ENCODE measurements around the gene ACTG1.

Gene ACTG1

DNA sequence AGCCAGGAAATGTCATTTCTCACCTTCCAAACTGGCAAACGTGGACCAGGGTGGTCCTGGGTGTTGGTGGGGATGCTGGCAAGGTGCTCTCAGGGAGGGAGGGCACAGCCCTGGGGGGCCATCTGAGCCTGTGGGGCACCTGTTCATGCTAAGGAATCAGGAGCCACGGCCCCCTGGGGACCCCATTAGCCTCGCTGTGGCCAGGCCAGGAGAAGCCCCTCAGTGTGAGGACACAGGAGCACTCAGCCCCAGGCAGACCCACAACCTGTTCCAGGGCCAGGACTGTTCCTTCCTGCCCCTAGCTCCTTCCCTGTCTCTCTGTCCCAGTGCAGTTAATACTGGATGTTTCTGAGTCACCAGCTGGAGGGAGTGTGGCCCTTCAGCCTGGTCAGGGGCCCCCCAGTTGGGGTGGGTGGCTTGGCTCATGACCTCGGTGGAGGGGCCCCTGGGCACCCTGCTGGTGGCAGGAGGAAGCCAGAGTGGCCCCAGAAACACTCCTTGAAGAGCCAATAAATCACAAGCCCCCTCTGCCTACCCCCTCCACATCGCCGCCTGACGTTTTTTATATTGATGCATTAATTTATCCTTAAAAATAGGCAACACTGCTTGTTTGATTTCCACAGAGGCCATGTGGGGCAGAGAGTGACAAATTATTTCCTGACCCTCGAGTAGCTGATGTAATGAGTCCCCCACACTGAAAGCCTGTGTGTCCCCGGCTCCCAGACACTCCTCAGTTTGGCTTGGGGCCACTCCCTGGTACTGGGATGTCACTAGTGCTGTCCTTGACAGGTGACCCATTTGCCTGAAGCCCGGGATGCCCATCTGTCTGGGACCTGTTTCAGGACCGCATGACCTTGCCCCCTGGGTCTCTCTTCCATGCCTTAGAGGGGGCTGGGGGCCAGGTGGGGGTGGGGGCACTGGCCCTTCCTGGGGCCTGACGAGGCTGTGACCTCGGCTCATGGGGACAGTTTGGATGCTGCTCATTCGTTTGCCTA lies 22.3 kb downstream of the ACTG1 start:
- Histone ChIP-seq H3K36me3 (ENCODE audit: insufficient read depth, insufficient read length, low read length) (no peaks in the 10 kb centered on the region), H3K4me1 (ENCODE audit: insufficient read depth, insufficient read length) (peaks cover 24% of the 10 kb centered on the region), H3K9ac (ENCODE audit: insufficient read length, low read depth) (peak overlapping the region; percentile 94), H3K9me3 (ENCODE audit: insufficient read depth, low read length) (no peaks in the 10 kb centered on the region), H3K27me3 (ENCODE audit: insufficient read depth, insufficient read length) (peaks cover 10% of the 10 kb centered on the region), H3K4me3 (ENCODE audit: insufficient read length, low read depth) (peak overlapping the region; percentile 8)
- no peak for TF ChIP-seq ZNF274 (IDR thresholded peaks at IDR 0.05; ENCODE audit: low read depth, low read length)
- no peak for TF ChIP-seq SUZ12 (IDR thresholded peaks at IDR 0.05; ENCODE audit: extremely low read depth, insufficient read depth, insufficient read length)
- no peak for TF ChIP-seq YY1 (IDR thresholded peaks at IDR 0.05; ENCODE audit: insufficient read depth, insufficient read length)
- no peak for DNase-seq (ENCODE audit: low read depth, low spot score)

DNA sequence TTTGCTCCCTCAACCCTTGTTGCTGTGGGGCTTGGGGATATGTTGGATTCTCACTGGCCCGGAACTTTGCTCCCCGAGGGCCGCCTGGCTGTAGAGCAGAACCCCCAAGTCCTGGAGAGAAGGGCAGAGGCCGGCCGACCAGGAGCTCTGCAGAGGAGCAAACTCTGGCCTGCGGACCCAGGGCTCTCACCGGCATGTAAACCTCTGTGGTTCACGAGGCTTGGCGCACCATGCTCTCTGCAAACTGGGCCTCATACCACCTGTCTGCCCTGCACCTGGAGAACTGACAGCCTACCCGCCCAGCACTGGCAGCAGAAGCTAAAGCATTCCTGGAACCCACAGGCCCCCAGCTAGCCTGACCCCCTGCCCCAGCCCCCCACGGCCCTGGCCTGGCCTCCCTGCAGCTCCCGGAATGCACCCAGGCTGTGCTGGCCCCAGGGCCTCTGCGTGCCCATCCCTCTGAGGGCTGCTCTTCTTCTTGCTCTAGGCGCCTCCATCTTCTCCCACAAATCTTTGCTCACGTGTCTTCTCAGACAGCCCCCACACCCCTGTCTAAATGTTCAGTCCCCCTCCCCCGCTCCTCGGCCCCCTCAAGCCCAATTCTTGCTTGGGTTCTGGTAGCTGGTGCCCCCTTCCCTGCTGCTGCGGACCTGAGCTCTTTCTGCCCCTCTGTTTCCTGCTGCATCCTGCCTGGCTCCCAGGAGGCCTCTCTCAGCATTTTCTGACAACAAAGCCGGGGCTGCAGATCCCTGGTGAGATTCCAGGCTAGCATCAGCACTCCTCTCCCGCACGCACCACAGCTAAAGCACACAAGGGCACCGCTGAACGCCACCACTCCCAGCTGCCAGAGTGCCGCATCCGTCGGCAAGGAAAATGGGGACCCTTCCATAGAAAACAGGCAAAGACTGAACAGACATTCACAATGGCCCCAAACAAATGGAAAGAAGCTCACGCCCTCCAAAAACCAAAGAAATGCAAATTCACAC lies 23.3 kb downstream of the ACTG1 start:
- no peaks in the 10 kb centered on the region for H3K36me3 ChIP-seq (ENCODE audit: insufficient read depth, insufficient read length, low read length)
- no peaks in the 10 kb centered on the region for H3K9me3 ChIP-seq (ENCODE audit: insufficient read depth, low read length)
- DNase-seq (ENCODE audit: low read depth, low spot score): no peak
- peaks cover 3% of the 10 kb centered on the region for H3K27me3 ChIP-seq (ENCODE audit: insufficient read depth, insufficient read length)
- peaks cover 29% of the 10 kb centered on the region for H3K4me1 ChIP-seq (ENCODE audit: insufficient read depth, insufficient read length)
- TF ChIP-seq SUZ12 (IDR thresholded peaks at IDR 0.05; ENCODE audit: extremely low read depth, insufficient read depth, insufficient read length): no peak
- TF ChIP-seq ZNF274 (IDR thresholded peaks at IDR 0.05; ENCODE audit: low read depth, low read length): no peak
- no peak for TF ChIP-seq YY1 (IDR thresholded peaks at IDR 0.05; ENCODE audit: insufficient read depth, insufficient read length)
- peak overlapping the region; percentile 94 for H3K9ac ChIP-seq (ENCODE audit: insufficient read length, low read depth)
- peak overlapping the region; percentile 71 for H3K4me3 ChIP-seq (ENCODE audit: insufficient read length, low read depth)

DNA sequence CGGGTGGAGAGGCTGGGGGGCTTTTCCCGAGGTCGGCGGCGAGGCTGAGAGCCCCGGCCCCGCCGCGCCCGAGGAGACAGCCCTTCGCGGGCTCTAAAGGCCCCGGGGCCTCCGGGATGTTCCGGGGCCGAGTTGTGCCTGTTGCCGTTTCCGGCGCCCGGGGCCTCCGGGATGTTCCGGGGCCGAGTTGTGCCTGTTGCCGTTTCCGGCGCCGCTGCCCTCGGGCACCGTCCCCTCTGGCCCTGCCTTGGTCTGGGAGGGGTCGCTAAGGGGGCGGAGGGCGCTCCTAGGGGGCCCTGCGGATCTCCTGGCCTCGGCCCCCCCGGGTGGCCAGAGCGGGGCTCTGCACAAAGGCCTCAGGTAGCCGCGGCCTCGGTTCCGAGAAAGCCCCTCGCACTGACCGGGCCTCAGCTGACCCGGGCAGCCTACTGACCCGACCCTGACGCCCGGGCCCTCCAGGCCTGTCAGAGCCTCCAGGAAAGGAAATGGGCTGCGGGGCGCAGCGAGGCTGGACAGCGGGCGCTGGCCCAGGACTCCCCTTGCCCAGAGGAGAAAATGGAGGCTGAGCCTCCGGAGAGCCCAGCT lies 24.2 kb downstream of the ACTG1 start:
- Histone ChIP-seq H3K9me3 (ENCODE audit: insufficient read depth, low read length) (no peaks in the 10 kb centered on the region), H3K27me3 (ENCODE audit: insufficient read depth, insufficient read length) (peaks cover 11% of the 10 kb centered on the region), H3K4me1 (ENCODE audit: insufficient read depth, insufficient read length) (peaks cover 36% of the 10 kb centered on the region), H3K9ac (ENCODE audit: insufficient read length, low read depth) (peak overlapping the region; percentile 94), H3K4me3 (ENCODE audit: insufficient read length, low read depth) (peak overlapping the region; percentile 71), H3K36me3 (ENCODE audit: insufficient read depth, insufficient read length, low read length) (no peaks in the 10 kb centered on the region)
- DNase-seq (ENCODE audit: low read depth, low spot score): no peak
- no peak for TF ChIP-seq ZNF274 (IDR thresholded peaks at IDR 0.05; ENCODE audit: low read depth, low read length)

DNA sequence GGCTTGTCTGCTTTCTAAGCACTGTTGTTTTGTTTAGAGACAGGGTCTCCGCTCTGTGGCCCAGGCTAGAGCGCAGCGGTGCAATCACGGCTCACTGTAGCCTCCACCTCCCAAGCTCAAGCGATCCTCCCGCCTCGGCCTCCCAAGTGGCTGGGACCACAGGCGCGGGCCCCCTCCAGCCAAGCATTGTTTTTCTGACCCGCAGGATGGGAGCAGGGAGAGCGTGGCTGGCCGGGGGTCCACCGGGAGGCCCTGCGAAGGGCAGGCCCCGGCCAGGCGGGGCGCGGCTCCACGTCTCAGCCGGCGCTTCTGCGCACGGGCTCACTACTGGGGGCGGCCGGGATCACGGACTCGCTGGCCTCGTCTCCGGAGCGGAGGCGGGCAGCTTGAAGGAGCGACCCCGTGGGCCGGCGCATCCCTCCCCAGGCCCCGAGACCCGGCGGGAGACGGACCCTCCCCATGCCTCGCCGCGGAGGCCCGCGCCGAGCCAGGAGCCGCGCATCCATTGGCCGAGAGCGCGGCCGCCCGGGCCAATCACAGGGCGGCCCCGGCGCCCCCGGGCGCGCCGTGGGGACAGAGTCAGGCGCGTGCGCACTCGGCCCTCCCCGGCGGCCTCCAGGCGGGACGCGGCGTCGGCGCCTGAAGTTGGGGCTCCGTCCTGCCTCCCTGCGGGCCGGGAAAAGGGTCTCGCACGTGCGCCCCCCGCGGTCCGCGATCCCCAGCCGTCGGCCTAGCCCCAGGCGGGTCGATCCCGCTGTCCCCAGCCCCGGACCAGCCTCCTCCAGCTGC lies 24.9 kb downstream of the ACTG1 start:
- H3K36me3 ChIP-seq (ENCODE audit: insufficient read depth, insufficient read length, low read length): no peaks in the 10 kb centered on the region
- peak overlapping the region; percentile 94 for H3K9ac ChIP-seq (ENCODE audit: insufficient read length, low read depth)
- peaks cover 34% of the 10 kb centered on the region for H3K4me1 ChIP-seq (ENCODE audit: insufficient read depth, insufficient read length)
- no peaks in the 10 kb centered on the region for H3K9me3 ChIP-seq (ENCODE audit: insufficient read depth, low read length)
- peaks cover 15% of the 10 kb centered on the region for H3K27me3 ChIP-seq (ENCODE audit: insufficient read depth, insufficient read length)
- peak overlapping the region; percentile 71 for H3K4me3 ChIP-seq (ENCODE audit: insufficient read length, low read depth)
- DNase-seq (ENCODE audit: low read depth, low spot score): peak; percentile 39
- TF ChIP-seq YY1 (IDR thresholded peaks at IDR 0.05; ENCODE audit: insufficient read depth, insufficient read length) (no peak), SUZ12 (IDR thresholded peaks at IDR 0.05; ENCODE audit: extremely low read depth, insufficient read depth, insufficient read length) (no peak), ZNF274 (IDR thresholded peaks at IDR 0.05; ENCODE audit: low read depth, low read length) (no peak)

DNA sequence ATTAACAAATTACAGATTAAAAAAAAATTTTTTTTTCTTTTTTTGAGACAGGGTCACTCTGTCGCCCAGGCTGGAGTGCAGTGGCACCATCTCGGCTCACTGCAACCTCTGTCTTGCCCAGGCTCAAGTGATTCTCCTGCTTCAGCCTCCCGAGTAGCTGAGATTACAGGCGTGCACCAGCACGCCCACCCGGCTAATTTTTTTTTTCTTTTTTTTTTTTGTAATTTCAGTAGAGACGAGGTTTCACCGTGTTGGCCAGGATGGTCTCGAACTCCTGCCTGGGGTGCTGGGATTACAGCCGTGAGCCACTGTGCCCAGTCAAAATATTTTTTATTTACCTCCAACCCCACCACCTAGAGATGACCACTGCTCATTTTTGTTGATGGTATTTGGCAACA lies 25.5 kb downstream of the ACTG1 start:
- Histone ChIP-seq H3K9me3 (ENCODE audit: insufficient read depth, low read length) (no peaks in the 10 kb centered on the region), H3K27me3 (ENCODE audit: insufficient read depth, insufficient read length) (peaks cover 21% of the 10 kb centered on the region), H3K9ac (ENCODE audit: insufficient read length, low read depth) (peak overlapping the region; percentile 94), H3K36me3 (ENCODE audit: insufficient read depth, insufficient read length, low read length) (no peaks in the 10 kb centered on the region), H3K4me1 (ENCODE audit: insufficient read depth, insufficient read length) (peaks cover 38% of the 10 kb centered on the region), H3K4me3 (ENCODE audit: insufficient read length, low read depth) (peak overlapping the region; percentile 71)
- TF ChIP-seq ZNF274 (IDR thresholded peaks at IDR 0.05; ENCODE audit: low read depth, low read length) (no peak), YY1 (IDR thresholded peaks at IDR 0.05; ENCODE audit: insufficient read depth, insufficient read length) (no peak), SUZ12 (IDR thresholded peaks at IDR 0.05; ENCODE audit: extremely low read depth, insufficient read depth, insufficient read length) (no peak)
- DNase-seq (ENCODE audit: low read depth, low spot score): no peak

DNA sequence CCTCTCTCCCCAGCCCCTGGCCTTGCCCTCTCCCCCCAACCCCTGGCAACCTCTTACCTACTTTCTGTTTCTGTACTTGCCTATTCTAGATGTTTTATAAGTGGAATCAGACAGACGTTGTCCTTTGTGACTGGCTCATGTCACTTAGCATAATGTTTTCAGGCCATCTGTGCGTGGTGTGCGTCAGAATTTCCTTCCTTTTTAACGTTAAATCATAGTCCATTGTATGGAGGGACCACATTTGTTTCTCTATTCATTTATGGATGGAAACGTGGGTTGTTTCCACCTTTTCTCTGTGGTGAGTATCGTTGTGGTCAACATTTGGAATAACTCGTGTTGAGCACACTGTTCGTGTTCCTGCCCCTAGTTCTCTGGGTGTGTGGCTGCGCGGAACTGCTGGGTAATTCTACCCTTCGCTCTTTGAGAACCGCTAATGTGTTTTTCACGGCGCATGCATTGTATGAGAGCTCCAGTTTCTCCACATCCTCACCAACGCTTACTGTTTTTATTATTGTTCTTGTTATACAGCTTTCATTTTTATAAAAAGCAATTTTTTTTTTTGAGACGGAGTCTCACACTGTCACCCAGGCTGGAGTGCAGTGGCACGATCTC lies 26.3 kb downstream of the ACTG1 start:
- Histone ChIP-seq H3K4me1 (ENCODE audit: insufficient read depth, insufficient read length) (peaks cover 42% of the 10 kb centered on the region), H3K4me3 (ENCODE audit: insufficient read length, low read depth) (no peak overlapping the region), H3K36me3 (ENCODE audit: insufficient read depth, insufficient read length, low read length) (no peaks in the 10 kb centered on the region), H3K9me3 (ENCODE audit: insufficient read depth, low read length) (no peaks in the 10 kb centered on the region), H3K9ac (ENCODE audit: insufficient read length, low read depth) (peak overlapping the region; percentile 53), H3K27me3 (ENCODE audit: insufficient read depth, insufficient read length) (peaks cover 27% of the 10 kb centered on the region)
- no peak for DNase-seq (ENCODE audit: low read depth, low spot score)
- no peak for TF ChIP-seq YY1 (IDR thresholded peaks at IDR 0.05; ENCODE audit: insufficient read depth, insufficient read length)
- no peak for TF ChIP-seq SUZ12 (IDR thresholded peaks at IDR 0.05; ENCODE audit: extremely low read depth, insufficient read depth, insufficient read length)
- TF ChIP-seq ZNF274 (IDR thresholded peaks at IDR 0.05; ENCODE audit: low read depth, low read length): no peak

All from NT2/D1 (cell line).